ENCODE data around the gene CASP14. TPM values are rescaled to one million over a fixed set of nuclear protein-coding genes. Genes with fewer than 3 reads are reported as not detected.

CASP14 gene
- total and polyA plus RNA-seq, 9 of the 15 experiments (the other 6 are each of a cell fraction or from before 2014, with no cell fraction given) = not detected

- no peak overlapping the region for H3K4me2 ChIP-seq (ENCODE audit: insufficient read depth, low read length)
- no peak overlapping the region for H3K27ac ChIP-seq (ENCODE audit: extremely low read depth, low read depth, low read length)
- peaks cover 0 to 5% of the 10 kb centered on the region in 2 experiments; a peak in 1 of 5 replicates for H3K4me1 ChIP-seq (replicated peaks in 1 of 2; ENCODE audit: control insufficient read depth in 2 of 2, insufficient read depth in 2 of 2, low read length in 2 of 2)
- H3K36me3 ChIP-seq (ENCODE audit: control insufficient read depth, insufficient read depth, low read length) = no peaks in the 10 kb centered on the region
- peaks cover 4 to 22% of the 10 kb centered on the region in 2 experiments; a peak in 4 of 5 replicates for H3K27me3 ChIP-seq (ENCODE audit: control insufficient read depth in 2 of 2, insufficient read depth in 2 of 2, low read length in 2 of 2)
- no peaks in the 10 kb centered on the region for H3K9me3 ChIP-seq (replicated peaks; ENCODE audit: control insufficient read depth, insufficient read depth, low read depth, low read length)
- no peaks in the 10 kb centered on the region for H4K20me1 ChIP-seq (replicated peaks; ENCODE audit: control insufficient read depth, insufficient read depth, low read length)
- DNase-seq (ENCODE audit: extremely low read depth in 1 of 4, low spot score in 3 of 4) (no peak), FAIRE-seq (no peak), ATAC-seq (no peak)
- CTCF ChIA-PET (ENCODE audit: low intra/inter-chr PET ratio) = no interaction called here
- no peaks in the 10 kb centered on the region for H3K79me2 ChIP-seq (ENCODE audit: control insufficient read depth, insufficient read depth, low read length)
- H3K9me1 ChIP-seq (ENCODE audit: control insufficient read depth, insufficient read depth, low read length) = no peaks in the 10 kb centered on the region
- in situ Hi-C loops (cut with MboI) = no loop called here
- POLR2A ChIA-PET = interaction anchor here (0.7 kb wide), 1 partner anchor 1064 kb away, joined by 3 read pairs; no protein-coding TSS in a partner anchor
- intact Hi-C loops (cut with micrococcal nuclease) = no loop called here
- no TSS peak for BruUV-seq (replicated peaks)
- no peak overlapping the region for H3K4me3 ChIP-seq
- no peak overlapping the region for H3K9ac ChIP-seq (ENCODE audit: insufficient read depth in 1 of 2, low read depth in 2 of 2, low read length in 2 of 2)
- H2AFZ ChIP-seq (ENCODE audit: low read depth, low read length) = no peak overlapping the region
- WGBS (ENCODE audit: insufficient coverage, low coverage, missing lambda C conversion rate) = 6% methylated on average over 35 of the region's 45 CpGs
- TF ChIP-seq, protein P1, sequence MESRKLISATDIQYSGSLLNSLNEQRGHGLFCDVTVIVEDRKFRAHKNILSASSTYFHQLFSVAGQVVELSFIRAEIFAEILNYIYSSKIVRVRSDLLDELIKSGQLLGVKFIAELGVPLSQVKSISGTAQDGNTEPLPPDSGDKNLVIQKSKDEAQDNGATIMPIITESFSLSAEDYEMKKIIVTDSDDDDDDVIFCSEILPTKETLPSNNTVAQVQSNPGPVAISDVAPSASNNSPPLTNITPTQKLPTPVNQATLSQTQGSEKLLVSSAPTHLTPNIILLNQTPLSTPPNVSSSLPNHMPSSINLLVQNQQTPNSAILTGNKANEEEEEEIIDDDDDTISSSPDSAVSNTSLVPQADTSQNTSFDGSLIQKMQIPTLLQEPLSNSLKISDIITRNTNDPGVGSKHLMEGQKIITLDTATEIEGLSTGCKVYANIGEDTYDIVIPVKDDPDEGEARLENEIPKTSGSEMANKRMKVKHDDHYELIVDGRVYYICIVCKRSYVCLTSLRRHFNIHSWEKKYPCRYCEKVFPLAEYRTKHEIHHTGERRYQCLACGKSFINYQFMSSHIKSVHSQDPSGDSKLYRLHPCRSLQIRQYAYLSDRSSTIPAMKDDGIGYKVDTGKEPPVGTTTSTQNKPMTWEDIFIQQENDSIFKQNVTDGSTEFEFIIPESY (CRISPR knock-in tag; IDR thresholded peaks at IDR 0.05) = no peak
- TF ChIP-seq RBM22 (IDR thresholded peaks at IDR 0.05; ENCODE audit: low read depth, low read length, poor library complexity, severe bottlenecking) (no peak), ZNF639 (CRISPR knock-in tag; conservative IDR thresholded peaks at IDR 0.05 in 1 of 2, IDR thresholded peaks at IDR 0.05 in 1 of 2) (no peak), ZNF740 (CRISPR knock-in tag; IDR thresholded peaks at IDR 0.05) (no peak), ZNF740 (tag; IDR thresholded peaks at IDR 0.05) (no peak), NR1H2 (CRISPR knock-in tag; IDR thresholded peaks at IDR 0.05) (no peak), CUX1 (CRISPR knock-in tag; IDR thresholded peaks at IDR 0.05) (no peak), ARID3B (CRISPR knock-in tag; IDR thresholded peaks at IDR 0.05; ENCODE audit: borderline replicate concordance) (no peak)
These were observed 27.8 kb upstream of the CASP14 start for GRCh38 chr19:15021286-15022007.

All from K562 (cell line).